K562 (cell line): ENCODE data around the gene SKIC2. TPM values are rescaled to one million over a fixed set of nuclear protein-coding genes. Genes with fewer than 3 reads are reported as not detected.

Source experiments
- ARID1B ChIP-seq: fragments of 450-650 bp; IDR thresholded peaks from 2 replicates; pipeline ENCODE4 v1.6.1; 2016; ENCODE audit warnings: antibody characterized with exemption, mild to moderate bottlenecking, inconsistent platforms
- BRF1 ChIP-seq: IDR thresholded peaks from 3 replicates; pipeline ENCODE4 v1.6.1; 2011; ENCODE audit warnings: borderline replicate concordance, mild to moderate bottlenecking; ENCODE audit not compliant: insufficient read length; ENCODE audit errors: extremely low read depth
- CCAR2 ChIP-seq: fragments of 200-400 bp; formaldehyde crosslinking; IDR thresholded peaks from 2 replicates; pipeline ENCODE4 v1.6.1; 2017; ENCODE audit warnings: mild to moderate bottlenecking, low read depth, low read length
- CEBPB ChIP-seq: fragments of 450-650 bp; IDR thresholded peaks from 2 replicates; pipeline ENCODE4 v1.6.1; 2016; ENCODE audit warnings: missing genetic modification characterization, missing compliant biosample characterization
- FOSL1 ChIP-seq: fragments of 200-800 bp; sonication (Bioruptor generic); conservative IDR thresholded peaks from 2 replicates; pipeline ENCODE4 v1.6.1; 2016; ENCODE audit warnings: missing genetic modification characterization, missing compliant biosample characterization
- GATA2 ChIP-seq: sonication (generic); formaldehyde crosslinking; IDR thresholded peaks from 2 replicates; pipeline ENCODE4 v1.4.0; 2020; ENCODE audit warnings: mild to moderate bottlenecking, missing genetic modification reagents
- GATAD2A ChIP-seq: fragments of 450-650 bp; IDR thresholded peaks from 2 replicates; pipeline ENCODE4 v1.6.1; 2017
- HNRNPL ChIP-seq: fragments of 200-400 bp; formaldehyde crosslinking; IDR thresholded peaks from 2 replicates; pipeline ENCODE4 v1.6.1; 2017; ENCODE audit warnings: low read depth, mild to moderate bottlenecking, low read length
- HSF4 ChIP-seq: fragments of 250-450 bp; sonication (Bioruptor Pico); IDR thresholded peaks from 2 replicates; pipeline ENCODE4 v2.1.2; 2022; ENCODE audit warnings: mild to moderate bottlenecking, moderate library complexity, borderline replicate concordance
- JUN ChIP-seq, 2 experiments: sonication (generic) in 1 of 2; formaldehyde crosslinking in 1 of 2; IDR thresholded peaks; 2 replicates each; pipeline versions ENCODE4 v1.6.1 to v1.8.0; 2012 to 2022; ENCODE audit warnings: borderline replicate concordance in 2 of 2, mild to moderate bottlenecking in 2 of 2, improper control_type of control experiment in 1 of 2, low read depth in 1 of 2, low read length in 1 of 2, missing genetic modification reagents in 1 of 2
- MCM5 ChIP-seq: fragments of 450-650 bp; IDR thresholded peaks from 2 replicates; pipeline ENCODE4 v1.6.1; 2016; ENCODE audit warnings: low read depth
- MIER1 ChIP-seq: fragments of 450-650 bp; IDR thresholded peaks from 2 replicates; pipeline ENCODE4 v1.6.1; 2016; ENCODE audit warnings: antibody characterized with exemption, mild to moderate bottlenecking, low read depth
- NR1H2 ChIP-seq: sonication (generic); formaldehyde crosslinking; IDR thresholded peaks from 2 replicates; pipeline ENCODE4 v1.4.0; 2020; ENCODE audit warnings: mild to moderate bottlenecking, missing genetic modification reagents
- POLR2AphosphoS2 ChIP-seq: IDR thresholded peaks from 2 replicates; pipeline ENCODE4 v1.6.1; 2012; ENCODE audit warnings: low read length, improper control_type of control experiment
- RBM25 ChIP-seq: fragments of 200-400 bp; formaldehyde crosslinking; IDR thresholded peaks from 2 replicates; pipeline ENCODE4 v1.6.1; 2018; ENCODE audit warnings: low read length, low read depth, moderate library complexity; ENCODE audit not compliant: severe bottlenecking
- RFX1 ChIP-seq: fragments of 450-650 bp; IDR thresholded peaks from 2 replicates; pipeline ENCODE4 v1.6.1; 2016; ENCODE audit warnings: mild to moderate bottlenecking, moderate library complexity
- RFX7 ChIP-seq: fragments of 250-450 bp; sonication (Bioruptor Pico); IDR thresholded peaks from 2 replicates; pipeline ENCODE4 v1.5.1; 2021; ENCODE audit warnings: mild to moderate bottlenecking
- SREBF1 ChIP-seq: fragments of 150-350 bp; IDR thresholded peaks from 2 replicates; pipeline ENCODE4 v1.6.1; 2014; ENCODE audit warnings: antibody characterized with exemption, low read depth, low read length, borderline replicate concordance
- TCF7 ChIP-seq: sonication (generic); IDR thresholded peaks from 2 replicates; pipeline ENCODE4 v1.6.1; 2016; ENCODE audit warnings: antibody characterized with exemption, borderline replicate concordance
- TRIM24 ChIP-seq, 2 experiments: fragments of 450-650 bp; IDR thresholded peaks; 2 replicates each; pipeline ENCODE4 v1.6.1; 2016
- ZNF143 ChIP-seq: sonication (generic); formaldehyde crosslinking; IDR thresholded peaks from 2 replicates; pipeline ENCODE4 v1.9.0; 2022; ENCODE audit warnings: mild to moderate bottlenecking, missing genetic modification reagents
- ZNF668 ChIP-seq: fragments of 250-450 bp; sonication (Bioruptor Pico); IDR thresholded peaks from 2 replicates; pipeline ENCODE4 v1.8.0; 2022; ENCODE audit warnings: mild to moderate bottlenecking, inconsistent platforms
- polyA plus RNA-seq, 8 experiments: library from polyadenylated mRNA; depleted of rRNA in 4 of 8; stranded (reverse) in 5 of 8; unstranded in 3 of 8; fragments of >200 nt; fragmentation: Nextera tagmentation in 2 of 8; fragmentation: Illumina TruSeq in 1 of 8; extraction: Ambion mirVana in 2 of 8; extraction: Trizol in 1 of 8; gene quantifications; 2 replicates each; pipeline versions ENCODE4 v1.2.1 to v1.2.3, GENCODE V29; 2011 to 2014; ENCODE audit warnings: inconsistent platforms in 1 of 8, missing spikeins in 1 of 8
- total RNA-seq, 7 experiments: library from RNA; depleted of rRNA in 6 of 7; stranded (reverse); fragments of >200 nt in 6 of 7; fragmentation: Illumina TruSeq in 2 of 7; extraction: Trizol in 2 of 7; gene quantifications; 2 replicates each; pipeline versions ENCODE4 v1.2.1 to v1.2.3, GENCODE V29; 2011 to 2021; ENCODE audit warnings: low replicate concordance in 1 of 7
- TF ChIP-seq, protein P1 (sequence below): fragments of 250-450 bp; sonication (Bioruptor Pico); IDR thresholded peaks from 2 replicates; pipeline ENCODE4 v1.8.0; 2021; ENCODE audit warnings: moderate library complexity, mild to moderate bottlenecking, inconsistent platforms
- TF ChIP-seq, protein P2 (sequence below): sonication (generic); formaldehyde crosslinking; IDR thresholded peaks from 2 replicates; pipeline ENCODE4 v1.8.0; 2022; ENCODE audit warnings: mild to moderate bottlenecking, missing genetic modification reagents
- TF ChIP-seq, protein P3 (sequence below): fragments of 450-650 bp; IDR thresholded peaks from 2 replicates; pipeline ENCODE4 v1.6.1; 2016; ENCODE audit warnings: antibody characterized with exemption

SKIC2 gene
- total and polyA plus RNA-seq, 9 of the 15 experiments (the other 6 are each of a cell fraction or from before 2014, with no cell fraction given) = 3.3 to 94.6 (median 38.8) TPM

DNA sequence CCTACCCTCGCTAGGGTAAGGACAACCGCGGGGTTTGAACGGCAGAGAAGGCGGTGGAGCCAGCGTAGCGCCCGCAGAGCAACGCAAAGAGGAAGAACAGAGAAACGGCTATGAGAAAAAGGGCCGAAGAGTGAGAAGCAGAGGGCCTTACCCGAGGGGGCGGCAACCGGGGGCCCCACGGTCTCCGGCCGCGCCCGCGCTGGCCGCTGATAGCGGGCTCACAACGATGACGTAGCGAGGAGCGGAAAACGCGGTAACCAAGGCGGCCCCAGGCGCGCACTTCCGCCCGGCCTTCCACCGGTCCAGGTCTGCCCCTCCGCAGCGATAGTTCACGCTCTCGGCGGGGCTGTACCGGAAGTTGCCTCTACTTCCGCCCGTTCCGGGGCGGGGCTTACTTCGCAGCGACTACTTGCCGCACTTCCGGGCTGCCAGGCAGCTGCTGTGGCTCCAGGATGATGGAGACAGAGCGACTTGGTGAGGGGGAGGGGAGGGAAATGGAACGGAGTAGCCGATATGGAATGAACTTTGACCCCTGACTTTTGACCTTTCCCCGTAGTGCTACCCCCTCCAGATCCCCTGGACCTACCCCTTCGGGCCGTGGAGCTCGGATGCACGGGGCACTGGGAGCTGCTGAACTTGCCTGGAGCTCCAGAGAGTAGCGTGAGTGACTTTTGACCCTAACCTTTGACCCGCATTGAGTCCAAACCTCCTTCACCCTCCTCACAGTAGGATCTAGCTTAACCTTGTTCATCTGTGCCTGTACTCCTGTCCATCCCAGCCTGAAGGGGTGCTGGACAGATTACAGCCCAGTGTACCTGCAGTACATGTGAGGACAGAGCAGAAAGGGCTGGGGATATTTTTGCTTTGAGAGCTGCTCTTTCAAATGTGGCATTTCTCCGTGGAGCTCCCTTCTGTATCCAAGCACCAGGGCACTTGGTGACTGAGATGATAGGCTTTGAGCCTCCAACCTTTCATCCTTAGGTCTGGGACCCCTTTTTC is at the start of gene SKIC2, which contains the start of gene NELFE (continued):
- TF ChIP-seq, protein P1, sequence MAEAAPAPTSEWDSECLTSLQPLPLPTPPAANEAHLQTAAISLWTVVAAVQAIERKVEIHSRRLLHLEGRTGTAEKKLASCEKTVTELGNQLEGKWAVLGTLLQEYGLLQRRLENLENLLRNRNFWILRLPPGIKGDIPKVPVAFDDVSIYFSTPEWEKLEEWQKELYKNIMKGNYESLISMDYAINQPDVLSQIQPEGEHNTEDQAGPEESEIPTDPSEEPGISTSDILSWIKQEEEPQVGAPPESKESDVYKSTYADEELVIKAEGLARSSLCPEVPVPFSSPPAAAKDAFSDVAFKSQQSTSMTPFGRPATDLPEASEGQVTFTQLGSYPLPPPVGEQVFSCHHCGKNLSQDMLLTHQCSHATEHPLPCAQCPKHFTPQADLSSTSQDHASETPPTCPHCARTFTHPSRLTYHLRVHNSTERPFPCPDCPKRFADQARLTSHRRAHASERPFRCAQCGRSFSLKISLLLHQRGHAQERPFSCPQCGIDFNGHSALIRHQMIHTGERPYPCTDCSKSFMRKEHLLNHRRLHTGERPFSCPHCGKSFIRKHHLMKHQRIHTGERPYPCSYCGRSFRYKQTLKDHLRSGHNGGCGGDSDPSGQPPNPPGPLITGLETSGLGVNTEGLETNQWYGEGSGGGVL = peak; percentile 52; the same call in 1 of the 2 replicates
- TF ChIP-seq GATA2 (CRISPR knock-in tag) (peak; percentile 38; the same call in 1 of the 2 replicates), ARID1B (peak; percentile 63), RFX7 (CRISPR knock-in tag) (peak; percentile 51; the same call in 1 of the 2 replicates), ZNF668 (CRISPR knock-in tag) (peak; percentile 76; the same call in 1 of the 2 replicates), FOSL1 (peak; percentile 67), RFX1 (peak; percentile 91), MIER1 (no peak), CCAR2 (no peak), HNRNPL (no peak), RBM25 (no peak), CEBPB (tag) (no peak), TRIM24 (IDR thresholded peaks at IDR 0.05) (peak; percentile 73 to 78), NR1H2 (CRISPR knock-in tag) (peak; percentile 30; the same call in 1 of the 2 replicates), MCM5 (no peak), BRF1 (no peak), JUN (IDR thresholded peaks at IDR 0.05; ENCODE audit: borderline replicate concordance, low read depth, low read length) (peak; percentile 56; the same call in 1 of the 2 replicates), JUN (CRISPR knock-in tag; IDR thresholded peaks at IDR 0.05; ENCODE audit: borderline replicate concordance) (no peak), TCF7 (peak; percentile 67; the same call in 1 of the 2 replicates), POLR2AphosphoS2 (no peak), HSF4 (CRISPR knock-in tag) (peak; percentile 61; the same call in 1 of the 2 replicates), GATAD2A (peak; percentile 64; the same call in 1 of the 2 replicates), ZNF143 (CRISPR knock-in tag) (peak; percentile 34; the same call in 1 of the 2 replicates), SREBF1 (no peak; the same call in none of the 2 replicates)
- TF ChIP-seq, protein P2, sequence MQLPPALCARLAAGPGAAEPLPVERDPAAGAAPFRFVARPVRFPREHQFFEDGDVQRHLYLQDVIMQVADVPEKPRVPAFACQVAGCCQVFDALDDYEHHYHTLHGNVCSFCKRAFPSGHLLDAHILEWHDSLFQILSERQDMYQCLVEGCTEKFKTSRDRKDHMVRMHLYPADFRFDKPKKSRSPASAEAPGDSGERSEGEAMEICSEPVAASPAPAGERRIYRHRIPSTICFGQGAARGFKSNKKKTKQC = peak; percentile 70
- TF ChIP-seq, protein P3, sequence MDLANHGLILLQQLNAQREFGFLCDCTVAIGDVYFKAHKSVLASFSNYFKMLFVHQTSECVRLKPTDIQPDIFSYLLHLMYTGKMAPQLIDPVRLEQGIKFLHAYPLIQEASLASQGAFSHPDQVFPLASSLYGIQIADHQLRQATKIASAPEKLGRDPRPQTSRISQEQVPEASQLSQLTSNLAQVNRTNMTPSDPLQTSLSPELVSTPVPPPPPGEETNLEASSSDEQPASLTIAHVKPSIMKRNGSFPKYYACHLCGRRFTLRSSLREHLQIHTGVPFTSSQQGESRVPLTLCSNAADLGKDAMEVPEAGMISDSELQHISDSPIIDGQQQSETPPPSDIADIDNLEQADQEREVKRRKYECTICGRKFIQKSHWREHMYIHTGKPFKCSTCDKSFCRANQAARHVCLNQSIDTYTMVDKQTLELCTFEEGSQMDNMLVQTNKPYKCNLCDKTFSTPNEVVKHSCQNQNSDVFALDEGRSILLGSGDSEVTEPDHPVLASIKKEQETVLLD = no peak; the same call in 1 of the 2 replicates
